RWPE2 (cell line): ENCODE data around the gene MT1F.
A peak's percentile ranks its signal among the peaks of the same experiment; 100 is the strongest.
"Not testable (repeated sequence)": the region's sequence is repeated elsewhere in the genome, so short reads cannot be mapped to it uniquely, and the experiment has no call there.

Source experiments
- ATAC-seq: fragments of 200-7000 bp; cut with Tn5 transposase; 3 replicates; pipeline ENCODE4 v1.9.1; 2021; ENCODE audit warnings: low read depth
- DNase-seq: peaks from one replicate; pipeline ENCODE4 v3.0.0-alpha.2; 2020; ENCODE audit warnings: low spot score
- H3K27ac ChIP-seq: fragments of 450-650 bp; 2 replicates; pipeline ENCODE4 v1.5.1; 2017; ENCODE audit warnings: mild to moderate bottlenecking; ENCODE audit not compliant: poor library complexity, severe bottlenecking
- H3K27me3 ChIP-seq: fragments of 250-450 bp; sonication (Bioruptor Pico); 2 replicates; pipeline ENCODE4 v1.5.1; 2021; ENCODE audit warnings: mild to moderate bottlenecking, moderate library complexity; ENCODE audit not compliant: insufficient read depth, poor library complexity, severe bottlenecking
- H3K36me3 ChIP-seq: fragments of 250-450 bp; sonication (Bioruptor Pico); 2 replicates; pipeline ENCODE4 v1.5.1; 2020; ENCODE audit warnings: low read depth, mild to moderate bottlenecking, moderate library complexity
- H3K4me1 ChIP-seq: fragments of 250-450 bp; sonication (Bioruptor Pico); 2 replicates; pipeline ENCODE4 v1.5.1; 2021; ENCODE audit warnings: mild to moderate bottlenecking, moderate library complexity; ENCODE audit not compliant: insufficient read depth, poor library complexity, severe bottlenecking
- H3K4me3 ChIP-seq: fragments of 250-450 bp; sonication (Bioruptor Pico); 2 replicates; pipeline ENCODE4 v1.5.1; 2021; ENCODE audit warnings: mild to moderate bottlenecking, moderate library complexity; ENCODE audit not compliant: severe bottlenecking
- H3K9me3 ChIP-seq: fragments of 250-450 bp; sonication (Bioruptor Pico); 2 replicates; pipeline ENCODE4 v1.5.1; 2021; ENCODE audit warnings: mild to moderate bottlenecking, moderate library complexity; ENCODE audit not compliant: severe bottlenecking
- TF ChIP-seq, protein P1 (sequence below): fragments of 450-650 bp; IDR thresholded peaks from one replicate; pipeline ENCODE4 v1.5.1; 2017; ENCODE audit warnings: mild to moderate bottlenecking, moderate library complexity; ENCODE audit not compliant: poor library complexity, severe bottlenecking

The MT1F gene

GRCh38 chr16:56662357-56663354, 4.9 kb downstream of the MT1F start:
- no peak overlapping the region for H3K4me3 ChIP-seq
- H3K27ac ChIP-seq = no peak overlapping the region
- H3K27me3 ChIP-seq = no peaks in the 10 kb centered on the region
- TF ChIP-seq, protein P1, sequence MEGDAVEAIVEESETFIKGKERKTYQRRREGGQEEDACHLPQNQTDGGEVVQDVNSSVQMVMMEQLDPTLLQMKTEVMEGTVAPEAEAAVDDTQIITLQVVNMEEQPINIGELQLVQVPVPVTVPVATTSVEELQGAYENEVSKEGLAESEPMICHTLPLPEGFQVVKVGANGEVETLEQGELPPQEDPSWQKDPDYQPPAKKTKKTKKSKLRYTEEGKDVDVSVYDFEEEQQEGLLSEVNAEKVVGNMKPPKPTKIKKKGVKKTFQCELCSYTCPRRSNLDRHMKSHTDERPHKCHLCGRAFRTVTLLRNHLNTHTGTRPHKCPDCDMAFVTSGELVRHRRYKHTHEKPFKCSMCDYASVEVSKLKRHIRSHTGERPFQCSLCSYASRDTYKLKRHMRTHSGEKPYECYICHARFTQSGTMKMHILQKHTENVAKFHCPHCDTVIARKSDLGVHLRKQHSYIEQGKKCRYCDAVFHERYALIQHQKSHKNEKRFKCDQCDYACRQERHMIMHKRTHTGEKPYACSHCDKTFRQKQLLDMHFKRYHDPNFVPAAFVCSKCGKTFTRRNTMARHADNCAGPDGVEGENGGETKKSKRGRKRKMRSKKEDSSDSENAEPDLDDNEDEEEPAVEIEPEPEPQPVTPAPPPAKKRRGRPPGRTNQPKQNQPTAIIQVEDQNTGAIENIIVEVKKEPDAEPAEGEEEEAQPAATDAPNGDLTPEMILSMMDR = no peak
- no peaks in the 10 kb centered on the region for H3K4me1 ChIP-seq
- H3K9me3 ChIP-seq = no peaks in the 10 kb centered on the region
- ATAC-seq = no peak
- no peak for DNase-seq
- no peaks in the 10 kb centered on the region for H3K36me3 ChIP-seq

- H3K4me1 ChIP-seq = no peaks in the 10 kb centered on the region
- no peaks in the 10 kb centered on the region for H3K36me3 ChIP-seq
- DNase-seq (no peak), ATAC-seq (no peak)
- no peaks in the 10 kb centered on the region for H3K9me3 ChIP-seq
- H3K27ac ChIP-seq = no peak overlapping the region
- no peaks in the 10 kb centered on the region for H3K27me3 ChIP-seq
- TF ChIP-seq, protein P1 = no peak
- no peak overlapping the region for H3K4me3 ChIP-seq
These were observed 6.7 kb downstream of the MT1F start for GRCh38 chr16:56664506-56664905.

GRCh38 chr16:56665286-56666261, 7.8 kb downstream of the MT1F start:
- not testable (repeated sequence) for H3K27ac ChIP-seq, DNase-seq, H3K4me3 ChIP-seq, H3K27me3 ChIP-seq, H3K4me1 ChIP-seq, H3K9me3 ChIP-seq, H3K36me3 ChIP-seq
- peak; percentile 49; the same call in 2 of the 3 replicates for ATAC-seq

GRCh38 chr16:56667581-56668571, 10.1 kb downstream of the MT1F start, which contains the start of gene MT1G:
Gene MT1G (minus strand): TSS chr16:56668065. CDS start chr16:56667993, 72 bp downstream.
- peaks cover 2% of the 10 kb centered on the region for H3K4me1 ChIP-seq
- H3K27ac ChIP-seq = no peak within 1 kb of the TSS
- H3K36me3 ChIP-seq = no peaks in the 10 kb centered on the region
- H3K27me3 ChIP-seq = no peaks in the 10 kb centered on the region
- no peaks in the 10 kb centered on the region for H3K9me3 ChIP-seq
- no peak within 1 kb of the TSS for H3K4me3 ChIP-seq
- DNase-seq = no peak
- TF ChIP-seq, protein P1 = no peak
- ATAC-seq = no peak
